Inflammatory macrophage (primary cell): ENCODE measurements around the gene SLC48A1.

ENCODE experiments used
- DNase-seq, 2 donors: peaks; one replicate each; pipeline ENCODE4 v3.0.0-alpha.2; 2020 to 2022

SLC48A1 gene

DNA sequence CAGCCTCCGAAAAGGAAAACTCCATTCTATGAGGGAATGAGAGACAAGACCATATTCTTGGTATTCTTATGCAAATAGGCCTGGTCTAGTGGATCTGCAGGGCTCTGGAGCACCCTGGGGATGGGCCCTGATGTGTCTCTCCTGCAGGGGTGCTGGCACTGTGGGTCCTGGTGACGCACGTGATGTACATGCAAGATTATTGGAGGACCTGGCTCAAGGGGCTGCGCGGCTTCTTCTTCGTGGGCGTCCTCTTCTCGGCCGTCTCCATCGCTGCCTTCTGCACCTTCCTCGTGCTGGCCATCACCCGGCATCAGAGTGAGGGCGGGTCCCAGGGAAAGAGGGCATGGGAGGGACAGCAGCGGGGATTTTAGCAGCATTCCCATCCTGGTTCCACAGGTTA lies 5.8 kb downstream of the SLC48A1 start:
- DNase-seq = no peak

DNA sequence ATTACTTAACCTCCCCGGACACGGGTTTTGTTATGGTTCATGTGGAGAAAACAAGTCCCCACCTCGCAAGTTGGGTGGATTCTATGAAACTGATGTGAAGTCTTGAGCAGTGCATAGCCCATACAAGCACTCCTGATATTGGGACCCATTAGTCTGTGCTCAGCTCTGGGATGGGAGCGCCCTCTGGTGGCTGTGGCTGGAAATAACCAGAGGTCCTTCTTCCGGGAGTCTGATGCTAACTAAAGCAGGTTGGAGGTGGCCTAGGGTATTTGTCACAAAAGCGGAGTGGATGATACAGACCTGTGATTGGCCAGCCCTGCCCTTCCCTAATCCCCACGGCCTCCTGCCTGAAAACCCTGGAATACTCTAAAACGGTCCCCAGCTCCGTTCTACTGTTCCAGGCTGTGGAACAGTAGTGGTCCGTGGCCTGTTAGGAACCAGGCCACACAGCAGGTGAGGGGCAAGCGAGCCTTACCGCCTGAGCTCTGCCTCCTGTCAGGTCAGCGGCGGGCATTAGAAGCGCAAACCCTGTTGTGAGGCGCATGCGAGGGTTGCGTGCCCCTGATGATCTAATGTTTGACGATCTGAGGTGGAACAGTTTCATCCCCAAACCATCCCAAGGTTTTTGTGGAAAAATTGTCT lies 6.4 kb downstream of the SLC48A1 start:
- peak; percentile 87 to 89 for DNase-seq

DNA sequence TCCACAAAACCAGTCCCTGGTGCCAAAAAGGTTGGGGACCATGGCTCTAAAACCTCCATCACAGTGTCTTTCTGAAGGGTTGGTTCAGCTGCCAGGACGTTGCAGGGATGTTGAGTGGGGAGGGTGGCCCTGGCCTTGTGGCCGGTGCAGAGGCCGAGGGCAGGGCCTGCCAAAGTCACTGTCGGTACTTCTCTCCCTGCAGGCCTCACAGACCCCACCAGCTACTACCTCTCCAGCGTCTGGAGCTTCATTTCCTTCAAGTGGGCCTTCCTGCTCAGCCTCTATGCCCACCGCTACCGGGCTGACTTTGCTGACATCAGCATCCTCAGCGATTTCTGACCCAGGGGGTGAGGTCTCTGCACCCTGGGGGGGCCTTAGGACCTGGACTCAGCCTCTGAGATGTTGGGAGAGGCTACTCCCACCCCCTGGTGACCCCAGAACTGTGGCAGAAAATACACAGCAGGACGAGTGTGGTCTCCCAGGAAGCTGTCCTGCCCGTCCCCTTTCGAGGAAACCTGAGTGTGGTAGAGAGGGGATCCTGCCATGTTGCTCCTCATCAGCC lies 7.0 kb downstream of the SLC48A1 start:
- DNase-seq = no peak

DNA sequence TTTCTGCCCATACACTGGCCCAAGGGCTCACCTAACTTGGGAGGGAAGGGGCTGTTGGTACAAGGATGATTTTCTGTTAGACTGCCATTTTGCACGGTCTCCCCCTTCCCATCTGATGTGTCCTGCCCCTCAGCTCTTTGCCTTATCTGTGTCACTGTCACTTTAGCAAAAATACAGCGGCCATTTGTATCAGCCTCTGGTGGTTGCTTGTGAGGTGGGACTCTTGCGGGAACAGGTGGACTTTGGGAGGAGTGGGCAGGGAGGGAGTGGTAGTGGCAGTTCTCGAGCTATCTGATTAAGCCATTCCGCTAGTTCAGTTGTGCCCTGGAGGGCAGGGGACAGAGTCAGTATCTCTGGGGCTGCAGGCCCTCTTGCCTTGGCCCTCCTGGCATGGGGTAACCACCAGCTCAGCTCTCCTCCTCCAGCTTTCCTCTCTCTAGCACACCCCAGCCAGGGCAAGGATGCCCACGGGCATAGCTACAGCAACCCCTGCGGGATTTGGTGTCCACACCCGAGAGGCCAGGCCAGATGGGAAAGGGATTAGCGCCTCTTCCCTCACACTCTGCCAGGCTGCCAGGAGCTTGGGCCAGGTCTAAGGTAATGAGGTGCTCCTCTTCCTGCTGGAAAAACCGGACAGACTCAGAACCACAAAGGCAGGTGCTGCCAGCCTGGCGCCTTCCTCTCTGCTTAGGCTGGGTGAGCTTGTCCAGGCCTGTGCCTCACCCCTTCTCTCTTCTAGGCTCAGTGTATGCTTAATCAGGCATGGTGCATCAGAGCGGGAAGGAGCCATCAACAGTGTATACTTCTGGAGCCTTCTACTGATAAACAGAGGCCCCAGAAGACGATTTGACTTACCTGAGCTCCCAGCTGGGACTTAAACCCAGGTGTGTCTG lies 8.7 kb downstream of the SLC48A1 start:
- DNase-seq = no peak

DNA sequence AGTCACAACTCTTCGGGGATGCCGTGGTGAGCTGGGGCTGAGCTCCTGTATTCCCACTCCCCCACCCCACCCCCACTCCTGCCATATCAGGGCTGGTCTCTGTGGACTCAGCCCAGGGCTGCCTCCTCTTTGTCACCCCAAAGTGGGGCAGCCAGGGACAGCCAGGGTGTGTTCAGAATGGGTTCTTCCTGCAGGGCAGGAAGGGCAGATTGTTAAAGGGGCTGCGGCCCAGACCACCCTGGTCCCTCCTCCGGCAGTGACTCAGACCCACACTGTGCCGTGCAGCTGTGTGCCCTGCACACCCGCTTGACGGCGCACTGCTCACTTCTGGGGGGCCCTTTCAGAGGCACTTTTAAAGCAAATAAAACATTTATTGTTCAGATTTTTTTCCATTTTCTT lies 9.3 kb downstream of the SLC48A1 start:
- DNase-seq = no peak

DNA sequence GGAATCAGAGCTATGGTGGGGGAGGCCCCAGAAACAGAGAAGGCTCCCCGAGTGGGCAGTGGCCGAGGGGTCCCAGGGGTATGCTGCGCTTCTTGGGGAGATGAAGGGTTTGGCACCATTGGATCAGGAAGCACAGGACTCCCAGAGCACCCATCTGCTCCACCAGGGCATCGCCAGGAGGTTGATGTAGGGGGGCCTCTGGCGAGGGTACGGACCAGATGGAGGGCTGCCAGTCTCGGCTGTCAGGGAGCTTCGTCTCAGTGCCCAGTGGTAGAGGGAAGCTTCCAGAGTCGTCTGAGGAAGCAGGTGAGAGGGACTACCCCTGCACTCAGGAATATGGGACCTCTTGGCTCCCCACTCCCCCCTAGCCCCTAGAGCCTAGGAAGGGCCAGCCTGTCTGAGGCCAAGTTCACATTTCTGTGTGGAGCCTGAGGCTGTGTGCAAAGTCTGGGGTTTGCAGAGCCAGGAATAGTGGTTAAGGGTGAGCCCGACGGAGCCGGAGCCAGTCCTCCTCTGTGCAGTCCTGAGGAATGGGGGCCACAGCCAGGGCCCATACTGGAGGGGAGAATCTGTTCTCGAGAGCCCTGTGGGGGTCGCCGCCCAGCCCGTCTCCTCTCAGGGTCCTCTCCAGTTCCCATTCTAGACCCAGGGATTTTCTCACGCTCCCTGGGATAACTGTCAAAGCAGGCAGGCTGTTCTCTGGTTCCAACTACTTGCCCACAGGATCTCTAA lies 10.2 kb downstream of the SLC48A1 start:
- no peak for DNase-seq

DNA sequence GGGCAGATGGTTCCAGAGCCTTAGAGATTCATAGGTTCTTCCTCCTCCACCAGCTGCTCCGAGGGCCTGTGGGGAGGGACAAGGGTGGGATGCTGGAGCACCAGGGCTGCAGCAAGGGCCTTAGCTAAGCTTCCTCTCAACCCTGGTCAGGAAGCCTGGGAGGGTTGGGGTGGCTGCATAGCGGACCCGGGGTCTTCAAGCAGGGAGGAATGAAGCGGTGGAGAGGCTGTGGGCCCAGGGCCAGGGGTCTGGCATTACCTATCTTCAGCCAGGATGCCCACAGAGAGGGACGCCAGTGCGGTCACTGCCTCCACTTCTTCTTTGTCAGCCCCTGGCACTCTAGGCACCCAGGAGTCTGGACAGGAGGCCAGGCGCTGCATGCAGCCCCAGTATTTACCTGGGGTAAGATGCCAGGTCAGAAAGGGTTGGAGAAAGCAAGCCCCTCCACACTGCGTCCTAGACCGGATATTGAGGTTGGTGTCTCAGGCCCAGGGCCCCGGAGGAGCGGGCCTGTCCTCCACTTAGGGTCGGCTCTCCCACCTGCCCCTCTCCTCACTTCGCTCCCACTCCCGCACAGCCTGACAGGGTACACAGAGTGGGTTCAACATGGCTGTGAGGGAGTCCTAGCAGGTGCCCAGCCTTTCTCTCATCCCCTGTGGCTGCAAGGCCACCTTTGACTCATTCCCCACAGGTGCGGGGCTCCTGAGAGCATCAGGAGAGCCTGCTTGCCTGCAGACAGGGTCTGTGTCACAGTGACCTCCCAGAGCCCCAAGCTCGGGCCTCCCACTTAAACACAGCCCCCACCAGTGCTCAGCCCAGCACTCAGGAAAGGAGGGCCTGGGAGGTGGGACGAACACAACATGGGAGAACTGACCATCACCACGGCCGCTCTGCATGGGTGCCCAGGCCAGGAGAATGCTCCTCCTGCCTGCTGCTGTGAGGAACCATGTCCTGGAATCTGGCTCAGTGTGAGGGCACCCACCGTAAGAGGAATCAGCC lies 11.1 kb downstream of the SLC48A1 start:
- no peak for DNase-seq

DNA sequence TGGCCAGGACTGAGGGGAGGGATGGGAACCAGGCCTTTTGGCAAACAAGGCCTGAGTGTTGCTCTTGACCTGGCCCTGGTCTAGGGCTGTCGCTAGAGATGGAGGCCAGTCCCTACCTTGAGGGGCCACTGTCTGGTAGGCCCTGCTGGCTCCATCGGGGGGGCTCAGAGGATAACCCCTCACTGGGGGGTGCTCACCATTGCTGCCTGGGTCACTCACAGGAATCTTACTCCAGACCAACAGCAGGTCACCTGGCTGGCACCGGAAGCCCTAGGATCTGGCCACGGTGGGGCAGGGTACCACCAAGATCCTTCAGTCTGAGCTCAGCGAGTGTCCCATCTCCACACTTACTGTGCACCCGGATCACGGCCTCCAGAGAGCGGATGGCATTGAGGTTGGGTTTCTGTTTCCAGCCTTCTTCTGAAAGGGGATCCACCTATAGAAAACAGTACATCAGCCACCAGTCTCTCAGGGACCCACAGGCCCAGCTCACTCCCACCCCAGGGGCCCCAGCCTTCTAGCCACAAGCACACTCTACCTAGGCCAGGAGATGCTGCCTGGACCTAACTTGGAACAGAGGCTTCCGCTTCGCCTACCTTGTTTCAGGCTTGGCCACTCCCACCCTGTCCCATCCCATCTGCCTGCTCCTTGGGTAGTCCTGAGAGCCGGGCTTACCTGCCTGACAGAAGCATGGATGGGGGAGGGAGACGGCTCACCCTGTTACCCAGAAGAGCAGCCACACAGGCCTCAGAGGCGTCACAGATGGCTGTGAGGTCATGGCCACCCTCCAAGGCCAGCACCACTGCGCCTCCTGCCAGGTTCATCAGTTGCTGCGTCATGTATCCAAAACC lies 12.2 kb downstream of the SLC48A1 start:
- DNase-seq = no peak

DNA sequence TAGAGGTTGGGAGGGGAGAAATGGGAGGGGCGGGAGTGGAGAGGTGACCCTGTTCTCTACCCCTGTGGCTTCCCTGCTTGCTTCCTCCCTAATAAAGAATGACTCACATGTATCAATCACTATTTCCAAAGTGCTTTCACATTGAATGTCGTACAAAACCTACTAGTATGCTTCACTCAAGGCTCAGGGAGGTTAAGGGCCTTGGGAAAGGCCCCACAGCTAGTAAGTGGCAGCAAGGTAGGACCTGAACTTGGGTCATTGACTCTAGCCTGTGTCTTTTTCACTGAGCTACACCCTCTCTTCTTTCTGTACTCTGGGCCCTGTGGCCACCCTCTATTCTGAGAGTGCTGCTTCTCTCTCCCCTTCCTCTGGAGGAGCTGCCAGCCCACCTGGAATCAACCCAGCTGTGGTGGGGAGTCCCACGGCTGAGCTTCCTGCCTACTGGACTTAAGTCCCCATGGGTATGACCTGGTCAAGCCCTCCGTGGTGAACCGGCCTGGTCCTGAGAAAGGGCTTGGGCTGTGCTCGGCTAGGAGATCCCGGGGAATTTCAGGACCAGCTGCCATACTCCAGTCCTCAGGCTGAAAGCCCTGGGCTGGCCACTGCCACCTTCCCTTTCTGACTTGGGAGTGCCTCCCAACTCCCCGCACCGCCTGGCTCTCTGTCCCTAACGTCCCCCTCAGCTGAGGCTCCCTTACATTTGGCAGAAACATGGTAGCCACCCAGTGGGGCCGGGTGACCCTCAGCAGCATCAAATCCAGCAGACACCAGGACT lies 13.0 kb downstream of the SLC48A1 start:
- DNase-seq = no peak

DNA sequence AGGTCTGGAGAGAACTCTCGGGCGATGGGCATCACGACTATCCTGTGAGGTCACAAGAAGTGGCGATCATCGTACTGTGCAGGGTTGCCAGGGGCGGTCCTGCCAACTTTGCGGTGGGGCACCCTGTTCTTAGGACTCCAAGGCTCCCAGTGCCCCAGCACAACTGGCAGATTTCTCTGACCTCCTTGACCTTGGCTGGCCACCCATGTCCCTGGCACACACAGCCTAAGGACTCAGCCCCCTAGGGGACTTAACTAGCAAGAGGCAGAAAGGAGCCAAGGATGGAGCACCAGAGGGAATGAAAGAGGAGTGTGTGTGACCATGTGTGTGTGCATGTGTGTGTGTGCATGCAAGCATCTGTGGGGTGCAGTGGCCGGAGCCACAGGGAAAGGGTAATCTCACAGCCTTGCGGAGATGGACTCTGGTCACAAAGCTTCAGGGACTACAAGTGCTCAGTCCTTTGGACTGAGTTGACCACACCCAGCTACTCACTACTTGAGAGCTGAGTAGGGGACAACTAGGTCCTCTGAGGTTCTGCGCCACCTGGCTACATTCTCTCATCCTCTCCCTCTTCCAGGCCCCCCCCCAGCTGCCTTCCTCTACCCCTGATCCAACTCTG lies 13.7 kb downstream of the SLC48A1 start:
- DNase-seq = no peak

DNA sequence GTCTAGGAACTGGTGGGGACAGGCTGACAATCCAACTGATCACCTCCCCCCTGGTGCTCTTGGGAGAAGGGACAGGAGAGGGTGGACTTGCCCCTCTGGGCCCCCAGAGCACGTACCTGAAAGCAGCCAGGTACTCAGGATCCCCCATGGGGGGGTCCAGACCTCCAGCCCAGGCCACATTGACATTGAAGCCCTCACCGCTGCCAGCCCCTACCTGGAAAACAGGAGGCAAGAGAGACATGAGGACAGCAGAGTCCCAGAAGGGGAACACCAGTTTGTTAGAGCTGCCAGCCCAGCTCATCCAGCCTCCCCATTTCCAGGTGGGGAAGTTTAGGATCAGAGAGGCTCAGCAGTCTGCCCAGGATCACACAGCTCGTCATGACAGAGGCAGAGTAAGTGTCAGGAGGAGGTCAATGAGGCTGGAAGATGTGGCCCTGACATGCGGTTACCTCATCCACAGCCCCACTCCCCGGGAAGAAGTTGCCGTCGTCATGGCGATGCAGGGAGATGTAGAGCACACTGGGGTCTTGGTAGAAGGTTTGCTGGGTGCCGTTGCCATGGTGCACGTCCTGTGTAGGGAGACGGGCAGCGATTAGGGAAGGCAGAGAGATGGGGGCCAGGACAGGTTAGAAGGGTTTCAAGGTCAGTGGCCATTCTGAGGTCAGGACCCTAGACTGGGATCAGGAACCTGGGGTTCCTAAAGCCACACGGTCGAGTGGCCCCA lies 14.7 kb downstream of the SLC48A1 start:
- DNase-seq = no peak

DNA sequence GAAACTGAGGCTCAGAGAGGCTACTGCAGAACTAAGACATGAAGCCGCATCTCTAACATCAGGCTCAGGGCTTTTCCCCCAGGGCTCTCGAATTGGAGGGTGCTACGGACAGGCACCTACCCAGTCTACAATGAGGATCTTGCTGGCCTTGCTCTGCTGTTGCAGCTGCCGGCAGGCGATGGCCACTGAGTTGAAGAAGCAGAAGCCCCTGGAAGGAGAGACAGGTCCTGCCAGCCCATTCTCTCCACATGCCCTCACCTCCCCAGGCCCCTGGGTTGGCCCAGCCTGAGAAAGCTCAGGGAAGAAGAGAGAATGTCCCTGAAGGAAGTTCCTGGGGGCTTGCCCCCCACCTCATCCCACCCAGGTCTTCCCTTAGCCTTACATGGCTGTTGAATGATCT lies 16.1 kb downstream of the SLC48A1 start:
- DNase-seq = no peak

DNA sequence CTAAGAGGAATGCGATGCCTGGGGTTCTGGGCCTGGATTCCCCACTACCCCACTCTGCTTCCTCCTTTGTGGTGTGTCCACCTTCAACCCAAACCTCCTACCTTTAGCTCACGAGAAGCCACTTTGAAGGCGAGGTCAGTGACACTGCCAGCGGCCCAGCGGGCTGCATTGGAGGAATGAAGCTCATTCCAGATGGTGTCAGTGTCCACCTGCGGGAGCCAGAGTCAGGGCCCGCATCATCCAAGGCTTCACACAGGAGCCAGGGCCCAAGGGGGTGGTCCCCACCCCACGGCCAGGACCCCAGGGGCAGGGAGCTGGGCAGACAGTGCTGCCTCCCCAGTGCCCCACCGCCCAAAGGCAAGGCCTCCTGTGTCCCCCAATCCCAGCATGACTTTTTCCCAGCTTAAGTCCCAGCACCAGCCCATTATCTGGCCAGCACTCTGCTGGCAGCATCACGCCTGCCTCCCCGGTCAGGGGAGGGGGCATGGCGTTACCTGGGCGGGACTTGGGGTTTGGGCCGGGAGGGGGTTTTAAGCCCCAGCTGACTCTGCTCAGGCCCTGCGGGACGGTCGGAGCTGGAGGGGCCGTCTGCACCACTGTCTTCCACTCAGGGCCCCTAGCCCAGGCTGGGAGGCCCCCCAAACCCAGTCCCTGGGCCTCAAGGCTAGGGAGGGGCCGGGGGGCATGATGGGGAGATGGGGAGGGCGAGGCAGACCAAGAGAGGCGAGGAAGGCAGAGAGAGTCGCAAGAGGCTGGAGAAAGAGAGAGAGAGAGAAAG lies 16.9 kb downstream of the SLC48A1 start:
- DNase-seq = no peak

DNA sequence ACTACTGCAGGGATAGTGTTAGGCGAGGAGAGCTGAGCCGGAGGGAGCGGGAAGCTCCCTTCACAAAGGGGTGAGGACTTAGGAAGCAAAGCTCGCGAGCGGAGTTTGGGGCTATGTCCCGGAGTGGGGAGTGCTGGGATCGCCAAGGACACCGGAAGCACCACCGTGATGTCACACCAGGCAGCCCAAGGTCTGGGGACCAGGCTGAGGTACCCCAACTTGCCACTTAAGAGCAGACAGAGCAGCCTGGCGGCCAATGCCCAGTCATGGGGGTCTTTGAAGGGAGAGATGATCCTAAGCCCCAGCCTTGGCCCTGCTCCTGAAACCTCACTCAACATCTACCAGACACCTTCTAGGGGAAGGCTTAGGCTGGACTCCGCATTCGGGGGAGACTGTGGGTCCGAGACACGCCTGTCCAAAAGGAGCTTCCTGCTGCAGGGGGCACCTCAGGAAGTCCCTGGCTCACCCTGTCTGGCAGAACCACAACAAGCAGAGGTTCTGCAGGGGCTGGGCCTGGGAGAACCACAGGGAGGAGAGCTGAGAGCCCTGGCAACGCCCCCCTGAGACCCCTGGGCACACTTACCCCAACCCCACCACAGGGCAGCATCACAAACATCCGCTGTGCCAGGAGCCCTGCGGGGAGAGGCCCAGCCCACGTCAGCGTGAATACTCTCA lies 17.8 kb downstream of the SLC48A1 start:
- DNase-seq = no peak

DNA sequence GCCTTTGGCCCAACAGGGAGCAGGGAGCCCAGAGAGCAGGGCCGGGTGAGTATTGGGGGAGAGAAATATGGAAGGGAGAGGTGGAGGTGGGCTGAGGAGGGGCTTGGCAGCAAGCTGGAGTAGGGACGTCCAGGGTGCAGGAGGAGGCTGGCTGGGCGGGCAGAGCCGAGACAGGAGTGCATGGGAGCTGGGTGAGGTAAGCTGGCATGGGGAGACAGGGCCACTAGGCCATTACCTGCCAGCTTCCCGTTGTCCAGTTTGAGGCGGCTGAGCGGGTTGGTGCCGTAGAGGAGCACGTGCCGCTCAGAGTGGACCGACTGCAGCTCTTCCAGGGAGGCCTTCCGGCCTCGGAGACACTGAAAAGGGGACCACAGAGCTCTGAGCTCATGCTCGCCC lies 18.3 kb downstream of the SLC48A1 start:
- DNase-seq = no peak

DNA sequence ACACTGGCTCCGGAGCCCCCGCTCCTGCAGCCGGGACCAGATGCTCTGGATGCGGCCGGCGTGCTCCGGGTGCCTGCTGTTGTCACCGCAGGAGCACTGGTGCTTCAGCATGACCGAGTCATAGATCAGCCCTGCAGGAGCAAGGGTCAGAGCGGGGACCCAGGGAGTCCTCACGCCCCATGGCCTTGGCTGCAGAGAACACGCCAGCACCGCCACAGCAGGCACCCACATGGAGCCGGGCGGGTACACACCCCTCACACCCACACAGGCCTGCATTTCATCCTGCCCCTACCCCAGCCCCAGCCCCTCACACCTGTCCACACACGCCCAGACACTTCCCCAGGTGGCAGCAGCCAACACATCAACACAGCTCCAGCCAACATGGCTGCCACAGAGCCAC lies 18.8 kb downstream of the SLC48A1 start:
- DNase-seq = no peak

DNA sequence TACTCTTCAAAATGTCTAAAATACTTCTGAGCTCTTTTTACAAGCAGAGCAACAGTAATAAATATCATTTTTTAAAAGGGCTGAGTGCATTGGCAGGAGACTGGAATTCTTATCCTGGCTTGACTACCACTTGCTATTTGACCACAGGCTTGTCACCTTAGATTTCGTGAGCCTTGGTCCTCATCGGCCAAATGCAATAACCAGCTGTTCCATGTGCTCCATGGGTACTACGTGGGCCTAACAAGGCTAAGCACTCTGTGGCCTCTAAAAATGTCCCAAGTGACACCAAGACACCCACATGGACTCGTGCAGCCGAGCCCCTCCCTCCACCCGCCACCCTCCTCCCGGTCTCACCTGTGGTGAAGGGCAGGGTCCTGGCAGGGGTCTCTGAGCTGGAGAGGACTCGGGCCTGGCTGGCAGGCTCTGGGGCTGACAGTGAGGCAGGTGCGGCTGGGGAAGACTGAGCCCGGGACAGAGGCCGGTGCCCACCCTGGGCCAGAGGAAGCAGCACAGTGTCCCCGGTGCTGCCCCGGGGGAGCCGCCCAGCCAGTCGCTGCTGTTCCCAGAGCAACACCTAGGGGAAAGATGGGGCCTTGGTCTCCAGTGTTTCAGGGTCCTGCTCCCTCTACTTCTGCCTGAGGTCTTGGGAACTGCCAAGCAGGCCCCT lies 20.1 kb downstream of the SLC48A1 start:
- DNase-seq = no peak
